ENCODE data around the gene ATP10B. TPM values are rescaled to one million over a fixed set of nuclear protein-coding genes. Genes with fewer than 3 reads are reported as not detected.

ATP10B gene
- polyA plus RNA-seq, 3 donors, result not detected

GRCh38 chr5:160749682-160750081 lies 102.3 kb downstream of the ATP10B start:
- Histone ChIP-seq H3K4me2 (replicated peaks; ENCODE audit: extremely low read depth, low read length, poor library complexity, severe bottlenecking) (no peak overlapping the region), H3K9me3 (replicated peaks in 1 of 2; ENCODE audit: control insufficient read depth in 1 of 2, insufficient read depth in 1 of 2, low read length in 2 of 2) (no peaks in the 10 kb centered on the region), H3K4me1 (ENCODE audit: control insufficient read depth in 1 of 2, insufficient read depth in 2 of 2, low read length in 2 of 2) (no peaks in the 10 kb centered on the region), H4K20me1 (ENCODE audit: insufficient read depth, low read length) (no peaks in the 10 kb centered on the region), H3K27ac (ENCODE audit: low read depth in 1 of 2, low read length in 2 of 2) (no peak overlapping the region), H3K9ac (ENCODE audit: insufficient read depth, low read length, poor library complexity, severe bottlenecking) (no peak overlapping the region), H3K36me3 (replicated peaks in 1 of 2; ENCODE audit: control insufficient read depth in 1 of 2, insufficient read depth in 2 of 2, low read length in 2 of 2) (no peaks in the 10 kb centered on the region), H3K4me3 (replicated peaks in 1 of 3; ENCODE audit: low read depth in 2 of 3, low read length in 3 of 3) (no peak overlapping the region), H2AFZ (ENCODE audit: insufficient read depth, low read depth, low read length, poor library complexity, severe bottlenecking) (no peak overlapping the region), H3K27me3 (ENCODE audit: control insufficient read depth in 2 of 2, insufficient read depth in 2 of 2, low read length in 2 of 2) (no peaks in the 10 kb centered on the region), H3K79me2 (ENCODE audit: insufficient read depth, low read length) (no peaks in the 10 kb centered on the region)
- no peak overlapping the region for H3K4me3 Mint-ChIP-seq
- intact Hi-C loops (cut with micrococcal nuclease), result no loop called here
- no peaks in the 10 kb centered on the region for H3K36me3 Mint-ChIP-seq
- DNase-seq, result no peak
- H3K4me1 Mint-ChIP-seq, result peaks cover 2% of the 10 kb centered on the region
- peaks cover 1 to 5% (median 4%) of the 10 kb centered on the region in 3 donors for H3K27me3 Mint-ChIP-seq (ENCODE audit: low read depth in 3 of 3)
- TF ChIP-seq, protein P1, sequence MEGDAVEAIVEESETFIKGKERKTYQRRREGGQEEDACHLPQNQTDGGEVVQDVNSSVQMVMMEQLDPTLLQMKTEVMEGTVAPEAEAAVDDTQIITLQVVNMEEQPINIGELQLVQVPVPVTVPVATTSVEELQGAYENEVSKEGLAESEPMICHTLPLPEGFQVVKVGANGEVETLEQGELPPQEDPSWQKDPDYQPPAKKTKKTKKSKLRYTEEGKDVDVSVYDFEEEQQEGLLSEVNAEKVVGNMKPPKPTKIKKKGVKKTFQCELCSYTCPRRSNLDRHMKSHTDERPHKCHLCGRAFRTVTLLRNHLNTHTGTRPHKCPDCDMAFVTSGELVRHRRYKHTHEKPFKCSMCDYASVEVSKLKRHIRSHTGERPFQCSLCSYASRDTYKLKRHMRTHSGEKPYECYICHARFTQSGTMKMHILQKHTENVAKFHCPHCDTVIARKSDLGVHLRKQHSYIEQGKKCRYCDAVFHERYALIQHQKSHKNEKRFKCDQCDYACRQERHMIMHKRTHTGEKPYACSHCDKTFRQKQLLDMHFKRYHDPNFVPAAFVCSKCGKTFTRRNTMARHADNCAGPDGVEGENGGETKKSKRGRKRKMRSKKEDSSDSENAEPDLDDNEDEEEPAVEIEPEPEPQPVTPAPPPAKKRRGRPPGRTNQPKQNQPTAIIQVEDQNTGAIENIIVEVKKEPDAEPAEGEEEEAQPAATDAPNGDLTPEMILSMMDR (IDR thresholded peaks at IDR 0.05), result no peak
- H3K27ac Mint-ChIP-seq, result no peak overlapping the region
- peaks cover 0 to 5% (median 0%) of the 10 kb centered on the region in 7 donors for H3K9me3 Mint-ChIP-seq
- no CpG with 5 or more reads among the region's 5 CpGs for WGBS (ENCODE audit: insufficient coverage)

DNA sequence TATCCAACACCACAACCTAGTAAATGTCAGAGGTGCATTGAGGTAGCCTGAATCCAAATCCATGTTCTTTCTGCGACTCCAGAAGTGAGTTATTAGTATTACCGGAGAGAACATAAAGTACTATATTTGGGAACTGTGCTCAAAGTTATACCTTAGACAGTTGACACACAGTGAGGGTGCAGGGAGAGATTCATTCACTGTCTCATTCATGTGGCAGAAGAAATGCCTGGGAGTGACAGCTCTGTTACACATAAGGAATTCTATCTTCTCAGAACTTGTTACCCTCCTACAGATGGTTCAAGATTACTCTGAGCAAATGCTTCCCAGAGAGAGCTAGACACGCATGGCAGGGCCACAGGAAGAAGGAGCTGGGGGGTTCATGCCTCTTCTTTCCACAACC lies 103.0 kb downstream of the ATP10B start:
- Mint-ChIP-seq H3K4me3 (no peak overlapping the region), H3K9me3 (peaks cover 0 to 5% (median 0%) of the 10 kb centered on the region in 7 donors), H3K27me3 (ENCODE audit: low read depth in 3 of 3) (peaks cover 0 to 5% (median 5%) of the 10 kb centered on the region in 3 donors), H3K27ac (no peak overlapping the region), H3K4me1 (peaks cover 2% of the 10 kb centered on the region), H3K36me3 (no peaks in the 10 kb centered on the region)
- Histone ChIP-seq H3K4me3 (replicated peaks in 1 of 3; ENCODE audit: low read depth in 2 of 3, low read length in 3 of 3) (no peak overlapping the region), H3K79me2 (ENCODE audit: insufficient read depth, low read length) (no peaks in the 10 kb centered on the region), H3K27me3 (ENCODE audit: control insufficient read depth in 2 of 2, insufficient read depth in 2 of 2, low read length in 2 of 2) (no peaks in the 10 kb centered on the region), H3K9me3 (replicated peaks in 1 of 2; ENCODE audit: control insufficient read depth in 1 of 2, insufficient read depth in 1 of 2, low read length in 2 of 2) (no peaks in the 10 kb centered on the region), H2AFZ (ENCODE audit: insufficient read depth, low read depth, low read length, poor library complexity, severe bottlenecking) (no peak overlapping the region), H3K4me1 (ENCODE audit: control insufficient read depth in 1 of 2, insufficient read depth in 2 of 2, low read length in 2 of 2) (no peaks in the 10 kb centered on the region), H3K27ac (ENCODE audit: low read depth in 1 of 2, low read length in 2 of 2) (no peak overlapping the region), H3K36me3 (replicated peaks in 1 of 2; ENCODE audit: control insufficient read depth in 1 of 2, insufficient read depth in 2 of 2, low read length in 2 of 2) (no peaks in the 10 kb centered on the region), H4K20me1 (ENCODE audit: insufficient read depth, low read length) (no peaks in the 10 kb centered on the region), H3K9ac (ENCODE audit: insufficient read depth, low read length, poor library complexity, severe bottlenecking) (no peak overlapping the region), H3K4me2 (replicated peaks; ENCODE audit: extremely low read depth, low read length, poor library complexity, severe bottlenecking) (no peak overlapping the region)
- no peak for DNase-seq
- 60% methylated on average over 1 of the region's 3 CpGs for WGBS (ENCODE audit: insufficient coverage)
- TF ChIP-seq, protein P1 (IDR thresholded peaks at IDR 0.05), result no peak
- intact Hi-C loops (cut with micrococcal nuclease), result no loop called here

Measured in CD14-positive monocyte (primary cell).